ENCODE measurements around the gene STK32B. TPM values are rescaled to one million over a fixed set of nuclear protein-coding genes. Genes with fewer than 3 reads are reported as not detected.

Gene STK32B
- total and polyA plus RNA-seq, 9 of the 15 experiments (the other 6 are each of a cell fraction or from before 2014, with no cell fraction given): 0.03 to 0.20 (median 0.07) TPM; not detected in 2

DNA sequence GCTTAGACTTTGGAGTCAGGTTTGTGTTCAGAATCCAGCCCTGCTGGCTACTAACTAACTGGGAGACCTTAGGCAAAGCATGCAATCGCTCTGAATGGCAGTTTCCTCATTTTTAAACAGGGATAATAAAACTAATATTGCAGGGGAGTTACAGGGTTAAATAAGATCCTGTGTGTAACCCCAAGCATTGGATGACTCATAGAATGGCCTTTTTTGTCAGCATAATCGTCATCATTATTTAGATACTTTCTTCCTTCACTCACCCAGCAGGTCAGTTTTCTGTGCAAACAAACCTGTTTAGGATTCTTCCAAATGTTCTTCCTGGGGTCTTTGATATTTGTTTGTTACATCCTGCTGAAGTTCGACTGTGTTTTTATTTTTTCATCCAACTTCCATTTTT lies 448.9 kb downstream of the STK32B start:
- H3K4me2 ChIP-seq (ENCODE audit: insufficient read depth, low read length): no peak overlapping the region
- no peaks in the 10 kb centered on the region for H3K4me1 ChIP-seq (replicated peaks in 1 of 2; ENCODE audit: control insufficient read depth in 2 of 2, insufficient read depth in 2 of 2, low read length in 2 of 2)
- DNase-seq (ENCODE audit: extremely low read depth in 1 of 4, low spot score in 3 of 4): no peak
- H3K27ac ChIP-seq (ENCODE audit: extremely low read depth, low read depth, low read length): no peak overlapping the region
- no peak for FAIRE-seq
- no peak overlapping the region for H2AFZ ChIP-seq (ENCODE audit: low read depth, low read length)
- H3K79me2 ChIP-seq (ENCODE audit: control insufficient read depth, insufficient read depth, low read length): no peaks in the 10 kb centered on the region
- ChIA-PET CTCF (ENCODE audit: low intra/inter-chr PET ratio) (no interaction called here), POLR2A (no interaction called here)
- H3K9ac ChIP-seq (ENCODE audit: insufficient read depth in 1 of 2, low read depth in 2 of 2, low read length in 2 of 2): no peak overlapping the region
- H3K4me3 ChIP-seq: no peak overlapping the region
- no peaks in the 10 kb centered on the region for H3K36me3 ChIP-seq (ENCODE audit: control insufficient read depth, insufficient read depth, low read length)
- intact Hi-C loops (cut with micrococcal nuclease) (no loop called here), in situ Hi-C loops (cut with MboI) (no loop called here)
- ATAC-seq: no peak
- H4K20me1 ChIP-seq (replicated peaks; ENCODE audit: control insufficient read depth, insufficient read depth, low read length): no peaks in the 10 kb centered on the region
- no TSS peak for BruUV-seq (replicated peaks)
- H3K9me3 ChIP-seq (replicated peaks; ENCODE audit: control insufficient read depth, insufficient read depth, low read depth, low read length): no peaks in the 10 kb centered on the region
- peaks cover 0 to 4% of the 10 kb centered on the region in 2 experiments; a peak in 2 of 5 replicates for H3K27me3 ChIP-seq (ENCODE audit: control insufficient read depth in 2 of 2, insufficient read depth in 2 of 2, low read length in 2 of 2)
- 0% methylated on average over 3 of the region's 3 CpGs for WGBS (ENCODE audit: insufficient coverage, low coverage, missing lambda C conversion rate)
- H3K9me1 ChIP-seq (ENCODE audit: control insufficient read depth, insufficient read depth, low read length): no peaks in the 10 kb centered on the region
- no peak for TF ChIP-seq MXI1 (IDR thresholded peaks at IDR 0.05; ENCODE audit: low read depth, low read length)
- TF ChIP-seq CHD7 (IDR thresholded peaks at IDR 0.05; ENCODE audit: low read depth, low read length): no peak
- TF ChIP-seq NFXL1 (CRISPR knock-in tag; IDR thresholded peaks at IDR 0.05): no peak
- TF ChIP-seq ZNF431 (CRISPR knock-in tag; IDR thresholded peaks at IDR 0.05): no peak
- no peak for TF ChIP-seq SREBF1 (IDR thresholded peaks at IDR 0.05; ENCODE audit: borderline replicate concordance, low read depth, low read length)
- TF ChIP-seq PTTG1 (tag; IDR thresholded peaks at IDR 0.05; ENCODE audit: low read depth): no peak
- no peak for TF ChIP-seq MAFK (IDR thresholded peaks at IDR 0.05; ENCODE audit: low read length)
- TF ChIP-seq, protein P1, sequence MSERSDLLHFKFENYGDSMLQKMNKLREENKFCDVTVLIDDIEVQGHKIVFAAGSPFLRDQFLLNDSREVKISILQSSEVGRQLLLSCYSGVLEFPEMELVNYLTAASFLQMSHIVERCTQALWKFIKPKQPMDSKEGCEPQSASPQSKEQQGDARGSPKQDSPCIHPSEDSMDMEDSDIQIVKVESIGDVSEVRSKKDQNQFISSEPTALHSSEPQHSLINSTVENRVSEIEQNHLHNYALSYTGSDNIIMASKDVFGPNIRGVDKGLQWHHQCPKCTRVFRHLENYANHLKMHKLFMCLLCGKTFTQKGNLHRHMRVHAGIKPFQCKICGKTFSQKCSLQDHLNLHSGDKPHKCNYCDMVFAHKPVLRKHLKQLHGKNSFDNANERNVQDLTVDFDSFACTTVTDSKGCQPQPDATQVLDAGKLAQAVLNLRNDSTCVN (CRISPR knock-in tag; IDR thresholded peaks at IDR 0.05): no peak
- no peak for TF ChIP-seq PYGO2 (tag; IDR thresholded peaks at IDR 0.05)
- TF ChIP-seq FUS (optimal IDR thresholded peaks at IDR 0.05; ENCODE audit: low read depth, low read length): no peak
- TF ChIP-seq RBM14 (IDR thresholded peaks at IDR 0.05; ENCODE audit: borderline replicate concordance, insufficient read depth, low read depth, low read length): no peak
- TF ChIP-seq NUFIP1 (IDR thresholded peaks at IDR 0.05; ENCODE audit: partially characterized antibody): no peak
